ENCODE data around the gene CD22. TPM values are rescaled to one million over a fixed set of nuclear protein-coding genes. Genes with fewer than 3 reads are reported as not detected.

Gene CD22
- total RNA-seq, 1 experiment from 2014 or later: 1.5 TPM

GRCh38 chr19:35383536-35383935 lies 54.5 kb downstream of the CD22 start:
- no peak for DNase-seq (ENCODE audit: low read depth)

GRCh38 chr19:35388277-35389054 lies 59.5 kb downstream of the CD22 start:
- no peak for DNase-seq (ENCODE audit: low read depth)

GRCh38 chr19:35389192-35389861 lies 60.3 kb downstream of the CD22 start:
- DNase-seq (ENCODE audit: low read depth): no peak

GRCh38 chr19:35392742-35393715 lies 64.0 kb downstream of the CD22 start:
- no peak for DNase-seq (ENCODE audit: low read depth)

- DNase-seq (ENCODE audit: low read depth): no peak
These were observed 66.6 kb downstream of the CD22 start for GRCh38 chr19:35395382-35396199.

GRCh38 chr19:35396240-35396885 lies 67.4 kb downstream of the CD22 start:
- no peak for DNase-seq (ENCODE audit: low read depth)

Other genes starting within 250 kb of the CD22 start
- 0.64 TPM in 1 of 2 replicates, not detected in the other for gene FXYD3, start 213.4 kb upstream of the CD22 start, total RNA-seq (2014; rRNA removed; shearing (Covaris generic))
- gene LGI4, start 194.1 kb upstream of the CD22 start, total RNA-seq (2014; rRNA removed; shearing (Covaris generic)): not detected in 2 replicates
- gene FXYD1, start 190.4 kb upstream of the CD22 start, total RNA-seq (2014; rRNA removed; shearing (Covaris generic)): not detected in 2 replicates
- gene FXYD7, start 185.9 kb upstream of the CD22 start, total RNA-seq (2014; rRNA removed; shearing (Covaris generic)): not detected in 2 replicates
- gene FXYD5, start 174.5 kb upstream of the CD22 start, total RNA-seq (2014; rRNA removed; shearing (Covaris generic)): 183 and 256 TPM in 2 replicates
- not detected in 2 replicates for gene FAM187B, start 100.4 kb upstream of the CD22 start, total RNA-seq (2014; rRNA removed; shearing (Covaris generic))
- 0.07 TPM in 1 of 2 replicates, not detected in the other for gene LSR, start 80.2 kb upstream of the CD22 start, total RNA-seq (2014; rRNA removed; shearing (Covaris generic))
- 38.6 and 66.5 TPM in 2 replicates for gene USF2, start 60.2 kb upstream of the CD22 start, total RNA-seq (2014; rRNA removed; shearing (Covaris generic))
- gene HAMP, start 46.7 kb upstream of the CD22 start, total RNA-seq (2014; rRNA removed; shearing (Covaris generic)): not detected in 2 replicates
- not detected in 2 replicates for gene MAG, start 37.0 kb upstream of the CD22 start, total RNA-seq (2014; rRNA removed; shearing (Covaris generic))
- gene FFAR1, start 18.7 kb downstream of the CD22 start, total RNA-seq (2014; rRNA removed; shearing (Covaris generic)): not detected in 2 replicates
- gene FFAR3, start 29.3 kb downstream of the CD22 start, total RNA-seq (2014; rRNA removed; shearing (Covaris generic)): not detected in 2 replicates
- not detected in 2 replicates for gene GPR42, start 41.9 kb downstream of the CD22 start, total RNA-seq (2014; rRNA removed; shearing (Covaris generic))
- not detected in 2 replicates for gene FFAR2, start 119.1 kb downstream of the CD22 start, total RNA-seq (2014; rRNA removed; shearing (Covaris generic))
- not detected in 2 replicates for gene KRTDAP, start 161.3 kb downstream of the CD22 start, total RNA-seq (2014; rRNA removed; shearing (Covaris generic))
- 6.7 and 34.4 TPM in 2 replicates for gene DMKN, start 184.5 kb downstream of the CD22 start, total RNA-seq (2014; rRNA removed; shearing (Covaris generic))
- gene SBSN, start 199.1 kb downstream of the CD22 start, total RNA-seq (2014; rRNA removed; shearing (Covaris generic)): 0.25 and 0.49 TPM in 2 replicates
- not detected in 2 replicates for gene GAPDHS, start 204.3 kb downstream of the CD22 start, total RNA-seq (2014; rRNA removed; shearing (Covaris generic))
- gene TMEM147, start 216.4 kb downstream of the CD22 start, total RNA-seq (2014; rRNA removed; shearing (Covaris generic)): 106 and 116 TPM in 2 replicates
- gene ATP4A, start 234.5 kb downstream of the CD22 start, total RNA-seq (2014; rRNA removed; shearing (Covaris generic)): not detected in 2 replicates

All from M059J (cell line).